H9 (cell line): Measurements from ENCODE around the gene SEMA3E. TPM values are rescaled to one million over a fixed set of nuclear protein-coding genes. Genes with fewer than 3 reads are reported as not detected.

Experiments
- DNase-seq: peaks from one replicate; pipeline ENCODE4 v3.0.0-alpha.2; 2017
- H2AFZ ChIP-seq: one replicate; pipeline ENCODE4 v1.6.1; 2013; ENCODE audit warnings: mild to moderate bottlenecking, low read length, control low read depth, moderate library complexity
- H2AK5ac ChIP-seq: 2 replicates; pipeline ENCODE4 v1.6.1; 2013; ENCODE audit warnings: low read length, control low read depth, mixed read lengths; ENCODE audit not compliant: insufficient read length
- H2BK120ac ChIP-seq: one replicate; pipeline ENCODE4 v1.6.1; 2013; ENCODE audit warnings: low read depth, mild to moderate bottlenecking, low read length, control low read depth, inconsistent platforms; ENCODE audit not compliant: poor library complexity, severe bottlenecking
- H2BK12ac ChIP-seq: 2 replicates; pipeline ENCODE4 v1.6.1; 2013; ENCODE audit warnings: low read length, control low read depth, mixed read lengths, low read depth; ENCODE audit not compliant: insufficient read length
- H2BK15ac ChIP-seq: 2 replicates; pipeline ENCODE4 v1.6.1; 2013; ENCODE audit warnings: low read depth, low read length, control low read depth
- H2BK20ac ChIP-seq: one replicate; pipeline ENCODE4 v1.6.1; 2013; ENCODE audit warnings: low read depth, mild to moderate bottlenecking, low read length, control low read depth, inconsistent platforms; ENCODE audit not compliant: poor library complexity, severe bottlenecking
- H2BK5ac ChIP-seq: 2 replicates; pipeline ENCODE4 v1.6.1; 2013; ENCODE audit warnings: low read length, control low read depth, mixed read lengths; ENCODE audit not compliant: insufficient read length
- H3K14ac ChIP-seq: 2 replicates; pipeline ENCODE4 v1.6.1; 2013; ENCODE audit warnings: low read length, control low read depth; ENCODE audit not compliant: insufficient read depth
- H3K18ac ChIP-seq: 2 replicates; pipeline ENCODE4 v1.6.1; 2013; ENCODE audit warnings: low read depth, mild to moderate bottlenecking, mixed read lengths, low read length, control low read depth; ENCODE audit not compliant: insufficient read length
- H3K23ac ChIP-seq: 2 replicates; pipeline ENCODE4 v1.6.1; 2013; ENCODE audit warnings: low read length, control low read depth, mixed read lengths, low read depth; ENCODE audit not compliant: insufficient read length
- H3K23me2 ChIP-seq: 2 replicates; pipeline ENCODE4 v1.6.1; 2013; ENCODE audit warnings: low read depth, mild to moderate bottlenecking, mixed read lengths, low read length, control low read depth; ENCODE audit not compliant: insufficient read length, poor library complexity, severe bottlenecking
- H3K27ac ChIP-seq: 2 replicates; pipeline ENCODE4 v1.5.1; 2013; ENCODE audit warnings: low read length, control low read depth, mixed read lengths, low read depth; ENCODE audit not compliant: insufficient read length
- H3K27me3 ChIP-seq: 2 replicates; pipeline ENCODE4 v1.6.1; 2013; ENCODE audit warnings: low read length, control low read depth, inconsistent platforms; ENCODE audit not compliant: insufficient read depth
- H3K4ac ChIP-seq: 2 replicates; pipeline ENCODE4 v1.6.1; 2013; ENCODE audit warnings: low read depth, mild to moderate bottlenecking, control low read depth, inconsistent platforms, low read length, moderate library complexity
- H3K4me1 ChIP-seq: 2 replicates; pipeline ENCODE4 v1.6.1; 2013; ENCODE audit warnings: low read length, control low read depth, inconsistent platforms; ENCODE audit not compliant: insufficient read depth
- H3K4me2 ChIP-seq: 2 replicates; pipeline ENCODE4 v1.6.1; 2013; ENCODE audit warnings: low read length, control low read depth, mixed read lengths; ENCODE audit not compliant: insufficient read length, insufficient read depth
- H3K56ac ChIP-seq: 2 replicates; pipeline ENCODE4 v1.6.1; 2013; ENCODE audit warnings: low read depth, mild to moderate bottlenecking, mixed read lengths, low read length, control low read depth; ENCODE audit not compliant: insufficient read length
- H3K79me1 ChIP-seq: 2 replicates; pipeline ENCODE4 v1.6.1; 2013; ENCODE audit warnings: low read depth, mild to moderate bottlenecking, moderate library complexity, low read length, control low read depth, inconsistent platforms; ENCODE audit not compliant: insufficient read depth, poor library complexity, severe bottlenecking
- H3K79me2 ChIP-seq: 2 replicates; pipeline ENCODE4 v1.6.1; 2013; ENCODE audit warnings: low read length, control low read depth, inconsistent platforms; ENCODE audit not compliant: insufficient read depth
- H3K9ac ChIP-seq: 2 replicates; pipeline ENCODE4 v1.6.1; 2013; ENCODE audit warnings: low read length, control low read depth, mixed read lengths; ENCODE audit not compliant: insufficient read length; ENCODE audit errors: extremely low read depth
- H3K9me3 ChIP-seq: one replicate; pipeline ENCODE4 v1.6.1; 2013; ENCODE audit warnings: low read depth, low read length, inconsistent platforms; ENCODE audit not compliant: control insufficient read depth
- H3T11ph ChIP-seq: one replicate; pipeline ENCODE4 v1.6.1; 2013; ENCODE audit warnings: mild to moderate bottlenecking, low read length, control low read depth, inconsistent platforms
- H4K20me1 ChIP-seq: one replicate; pipeline ENCODE4 v1.6.1; 2013; ENCODE audit not compliant: control insufficient read depth, insufficient read length, insufficient read depth
- H4K5ac ChIP-seq: 2 replicates; pipeline ENCODE4 v1.6.1; 2013; ENCODE audit warnings: low read depth, mild to moderate bottlenecking, mixed read lengths, low read length, control low read depth; ENCODE audit not compliant: insufficient read length
- H4K8ac ChIP-seq: replicated peaks from 2 replicates; pipeline ENCODE4 v1.6.1; 2013; ENCODE audit warnings: low read length, control low read depth, mixed read lengths, low read depth; ENCODE audit not compliant: insufficient read length
- H4K91ac ChIP-seq: 2 replicates; pipeline ENCODE4 v1.6.1; 2013; ENCODE audit warnings: low read depth, mild to moderate bottlenecking, moderate library complexity, mixed read lengths, low read length, control low read depth; ENCODE audit not compliant: insufficient read length
- H3K27ac Mint-ChIP-seq, 3 experiments: 2 replicates in 2 of 3; 3 replicates in 1 of 3; pipeline ENCODE4 v1.8.0; 2020 to 2021; ENCODE audit warnings: mixed read lengths in 3 of 3, mild to moderate bottlenecking in 1 of 3, moderate library complexity in 1 of 3
- H3K27me3 Mint-ChIP-seq: 2 replicates; pipeline ENCODE4 v1.8.0; 2021; ENCODE audit warnings: low read depth, mild to moderate bottlenecking, moderate library complexity, mixed read lengths
- H3K36me3 Mint-ChIP-seq, 3 experiments: 2 replicates in 2 of 3; 3 replicates in 1 of 3; pipeline ENCODE4 v1.8.0; 2020 to 2021; ENCODE audit warnings: low read depth in 3 of 3, mixed read lengths in 3 of 3; ENCODE audit not compliant: insufficient read depth in 1 of 3
- H3K4me1 Mint-ChIP-seq, 2 experiments: 2 replicates each; pipeline ENCODE4 v1.8.0; 2020; ENCODE audit warnings: mixed read lengths in 2 of 2
- H3K4me3 Mint-ChIP-seq, 2 experiments: 2 replicates in 1 of 2; 3 replicates in 1 of 2; pipeline ENCODE4 v1.8.0; 2020 to 2021; ENCODE audit warnings: mild to moderate bottlenecking in 2 of 2, mixed read lengths in 2 of 2, moderate library complexity in 1 of 2
- H3K9me3 Mint-ChIP-seq, 2 experiments: 2 replicates in 1 of 2; 3 replicates in 1 of 2; pipeline ENCODE4 v1.8.0; 2020; ENCODE audit warnings: mild to moderate bottlenecking in 2 of 2, mixed read lengths in 2 of 2, moderate library complexity in 1 of 2
- WGBS: extraction: QIAGEN DNeasy Blood & Tissue Kit; methylation state at CpG from one replicate; pipeline ENCODE4 v1.1.7; 2013; ENCODE audit warnings: missing lambda C conversion rate, low lambda C conversion rate, mixed read lengths; ENCODE audit not compliant: insufficient read length; ENCODE audit errors: extremely low coverage; 5-methylcytosine and 5-hydroxymethylcytosine counted together
- total RNA-seq: library from RNA; stranded (reverse); gene quantifications from 2 replicates; pipeline ENCODE4 v1.2.1, GENCODE V29; 2021
- TF ChIP-seq, protein P1 (sequence below): fragments of 200-600 bp; sonication (generic); conservative IDR thresholded peaks from 3 replicates; pipeline ENCODE4 v1.8.0; 2021; ENCODE audit warnings: antibody characterized with exemption, mild to moderate bottlenecking

The SEMA3E gene
- total RNA-seq, 1 experiment from 2014 or later: 0.39 TPM

DNA sequence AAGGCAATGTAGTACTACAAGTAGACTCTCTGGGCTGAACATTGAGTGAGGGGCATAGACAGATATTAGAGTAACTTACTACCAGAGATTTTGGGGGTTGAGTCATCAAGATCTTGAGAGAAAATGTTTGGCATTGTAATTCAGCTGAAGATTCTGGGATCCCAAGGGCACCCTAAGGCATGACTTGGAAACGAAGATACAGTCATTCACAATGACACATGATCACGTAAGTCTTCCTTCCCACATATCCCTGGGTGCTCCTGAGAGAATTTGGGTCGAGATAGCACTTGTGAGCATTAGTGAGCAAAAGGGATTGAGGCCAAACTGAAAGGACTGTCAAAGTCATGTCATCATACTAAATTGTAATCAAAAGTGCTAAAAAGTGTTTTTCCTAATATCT, 293.8 kb downstream of the SEMA3E start:
- H3K9ac ChIP-seq: no peak overlapping the region
- no peak overlapping the region for H3T11ph ChIP-seq
- H3K4me3 Mint-ChIP-seq: no peak overlapping the region
- no peak overlapping the region for H3K27ac ChIP-seq
- no peak overlapping the region for H3K23ac ChIP-seq
- H2BK120ac ChIP-seq: no peak overlapping the region
- no peak overlapping the region for H2BK5ac ChIP-seq
- no peak for DNase-seq
- H4K20me1 ChIP-seq: no peaks in the 10 kb centered on the region
- H3K4me1 Mint-ChIP-seq: no peaks in the 10 kb centered on the region
- H2AK5ac ChIP-seq: no peak overlapping the region
- H3K56ac ChIP-seq: no peak overlapping the region
- no peak overlapping the region for H3K4me2 ChIP-seq
- no peak overlapping the region for H2BK15ac ChIP-seq
- H3K4ac ChIP-seq: no peak overlapping the region
- H2AFZ ChIP-seq: no peak overlapping the region
- no peak overlapping the region for H2BK12ac ChIP-seq
- no peaks in the 10 kb centered on the region for H3K36me3 Mint-ChIP-seq
- H3K18ac ChIP-seq: no peak overlapping the region
- no peak overlapping the region for H2BK20ac ChIP-seq
- no peaks in the 10 kb centered on the region for H3K79me1 ChIP-seq
- no peak overlapping the region for H4K91ac ChIP-seq
- no peaks in the 10 kb centered on the region for H3K27me3 ChIP-seq
- H3K23me2 ChIP-seq: no peaks in the 10 kb centered on the region
- H3K14ac ChIP-seq: no peak overlapping the region
- WGBS: no CpG with 5 or more reads among the region's 3 CpGs
- no peak overlapping the region for H3K27ac Mint-ChIP-seq
- H3K9me3 Mint-ChIP-seq: no peaks in the 10 kb centered on the region; a peak in 1 of 5 replicates
- H3K27me3 Mint-ChIP-seq: no peaks in the 10 kb centered on the region
- H4K5ac ChIP-seq: no peak overlapping the region
- TF ChIP-seq, protein P1, sequence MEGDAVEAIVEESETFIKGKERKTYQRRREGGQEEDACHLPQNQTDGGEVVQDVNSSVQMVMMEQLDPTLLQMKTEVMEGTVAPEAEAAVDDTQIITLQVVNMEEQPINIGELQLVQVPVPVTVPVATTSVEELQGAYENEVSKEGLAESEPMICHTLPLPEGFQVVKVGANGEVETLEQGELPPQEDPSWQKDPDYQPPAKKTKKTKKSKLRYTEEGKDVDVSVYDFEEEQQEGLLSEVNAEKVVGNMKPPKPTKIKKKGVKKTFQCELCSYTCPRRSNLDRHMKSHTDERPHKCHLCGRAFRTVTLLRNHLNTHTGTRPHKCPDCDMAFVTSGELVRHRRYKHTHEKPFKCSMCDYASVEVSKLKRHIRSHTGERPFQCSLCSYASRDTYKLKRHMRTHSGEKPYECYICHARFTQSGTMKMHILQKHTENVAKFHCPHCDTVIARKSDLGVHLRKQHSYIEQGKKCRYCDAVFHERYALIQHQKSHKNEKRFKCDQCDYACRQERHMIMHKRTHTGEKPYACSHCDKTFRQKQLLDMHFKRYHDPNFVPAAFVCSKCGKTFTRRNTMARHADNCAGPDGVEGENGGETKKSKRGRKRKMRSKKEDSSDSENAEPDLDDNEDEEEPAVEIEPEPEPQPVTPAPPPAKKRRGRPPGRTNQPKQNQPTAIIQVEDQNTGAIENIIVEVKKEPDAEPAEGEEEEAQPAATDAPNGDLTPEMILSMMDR: no peak
- no peaks in the 10 kb centered on the region for H3K4me1 ChIP-seq
- no peak overlapping the region for H4K8ac ChIP-seq
- H3K79me2 ChIP-seq: no peaks in the 10 kb centered on the region
- H3K9me3 ChIP-seq: no peaks in the 10 kb centered on the region
